ENCODE data around the gene CRYL1. TPM values are rescaled to one million over a fixed set of nuclear protein-coding genes. Genes with fewer than 3 reads are reported as not detected.

CRYL1 gene
- total and polyA plus RNA-seq, 2 donors (not counting 1 experiment from before 2014, with no cell fraction given) = 6.5 to 15.1 TPM

DNA sequence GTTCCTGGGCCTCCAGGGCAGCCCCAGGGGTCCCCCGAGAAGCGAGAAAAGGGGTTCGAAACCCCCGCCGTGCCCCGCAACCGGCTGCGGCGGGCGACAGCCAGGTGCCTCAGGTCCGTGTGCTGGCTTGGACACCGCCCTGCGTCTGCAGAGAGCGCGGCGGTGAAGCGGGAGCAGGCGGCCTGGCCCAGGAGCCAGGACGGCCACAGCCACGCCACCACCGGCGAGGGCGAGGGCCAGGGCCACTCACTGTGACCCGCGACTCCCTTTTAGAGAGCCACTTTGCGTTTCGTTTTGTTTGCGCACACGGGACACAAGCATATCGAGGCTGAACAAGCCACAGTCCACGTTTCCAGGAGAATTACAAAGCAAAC lies 110.4 kb downstream of the CRYL1 start:
- intact Hi-C loops (cut with micrococcal nuclease) = no loop called here
- Mint-ChIP-seq H3K4me3 (no peak overlapping the region), H3K27me3 (no peaks in the 10 kb centered on the region), H3K9me3 (ENCODE audit: insufficient read depth) (no peaks in the 10 kb centered on the region), H3K27ac (no peak overlapping the region), H3K4me1 (peaks cover 7% of the 10 kb centered on the region)
- ChIA-PET CTCF (no interaction called here), POLR2A (no interaction called here)
- DNase-seq (no peak), ATAC-seq (ENCODE audit: low read depth) (no peak)
- no peaks in the 10 kb centered on the region for H3K27me3 ChIP-seq (replicated peaks in 1 of 4; ENCODE audit: control extremely low read depth in 1 of 4, control insufficient read depth in 3 of 4, insufficient read depth in 4 of 4, low read length in 3 of 4)
- no peak overlapping the region for H3K27ac ChIP-seq (ENCODE audit: low read length in 2 of 2)
- H3K79me2 ChIP-seq (ENCODE audit: control insufficient read depth, insufficient read depth, low read length) = no peaks in the 10 kb centered on the region
- H3K36me3 ChIP-seq (replicated peaks in 1 of 2; ENCODE audit: control extremely low read depth in 1 of 2, control insufficient read depth in 1 of 2, extremely low read depth in 1 of 2, insufficient read depth in 2 of 2, low read length in 1 of 2) = no peaks in the 10 kb centered on the region
- no peak overlapping the region for H2AFZ ChIP-seq (ENCODE audit: insufficient read depth, low read depth, low read length, poor library complexity, severe bottlenecking)
- no peak overlapping the region for H3K9ac ChIP-seq (ENCODE audit: low read length)
- no peak overlapping the region for H3K4me3 ChIP-seq (ENCODE audit: control extremely low read depth in 1 of 5, extremely low read depth in 1 of 5, insufficient read depth in 1 of 5, low read depth in 2 of 5, low read length in 4 of 5)
- no peaks in the 10 kb centered on the region for H4K20me1 ChIP-seq (ENCODE audit: control insufficient read depth, insufficient read depth, low read length, poor library complexity, severe bottlenecking)
- 87% methylated on average over 31 of the region's 31 CpGs for WGBS (ENCODE audit: insufficient coverage)
- H3K9me3 ChIP-seq (ENCODE audit: control extremely low read depth in 1 of 3, control insufficient read depth in 2 of 3, insufficient read depth in 1 of 3, low read length in 2 of 3) = peaks cover 0 to 21% (median 0%) of the 10 kb centered on the region in 3 donors
- TF ChIP-seq, protein P1, sequence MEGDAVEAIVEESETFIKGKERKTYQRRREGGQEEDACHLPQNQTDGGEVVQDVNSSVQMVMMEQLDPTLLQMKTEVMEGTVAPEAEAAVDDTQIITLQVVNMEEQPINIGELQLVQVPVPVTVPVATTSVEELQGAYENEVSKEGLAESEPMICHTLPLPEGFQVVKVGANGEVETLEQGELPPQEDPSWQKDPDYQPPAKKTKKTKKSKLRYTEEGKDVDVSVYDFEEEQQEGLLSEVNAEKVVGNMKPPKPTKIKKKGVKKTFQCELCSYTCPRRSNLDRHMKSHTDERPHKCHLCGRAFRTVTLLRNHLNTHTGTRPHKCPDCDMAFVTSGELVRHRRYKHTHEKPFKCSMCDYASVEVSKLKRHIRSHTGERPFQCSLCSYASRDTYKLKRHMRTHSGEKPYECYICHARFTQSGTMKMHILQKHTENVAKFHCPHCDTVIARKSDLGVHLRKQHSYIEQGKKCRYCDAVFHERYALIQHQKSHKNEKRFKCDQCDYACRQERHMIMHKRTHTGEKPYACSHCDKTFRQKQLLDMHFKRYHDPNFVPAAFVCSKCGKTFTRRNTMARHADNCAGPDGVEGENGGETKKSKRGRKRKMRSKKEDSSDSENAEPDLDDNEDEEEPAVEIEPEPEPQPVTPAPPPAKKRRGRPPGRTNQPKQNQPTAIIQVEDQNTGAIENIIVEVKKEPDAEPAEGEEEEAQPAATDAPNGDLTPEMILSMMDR (IDR thresholded peaks at IDR 0.05) = no peak
- TF ChIP-seq EZH2 (IDR thresholded peaks at IDR 0.05; ENCODE audit: borderline replicate concordance, insufficient read depth, low read depth, low read length, poor library complexity, severe bottlenecking) = no peak
- peaks cover 7% of the 10 kb centered on the region in 2 donors for H3K4me1 ChIP-seq (ENCODE audit: control insufficient read depth in 2 of 2, insufficient read depth in 2 of 2, low read length in 2 of 2)
- H3K4me2 ChIP-seq (replicated peaks; ENCODE audit: low read depth, low read length, poor library complexity, severe bottlenecking) = no peak overlapping the region

DNA sequence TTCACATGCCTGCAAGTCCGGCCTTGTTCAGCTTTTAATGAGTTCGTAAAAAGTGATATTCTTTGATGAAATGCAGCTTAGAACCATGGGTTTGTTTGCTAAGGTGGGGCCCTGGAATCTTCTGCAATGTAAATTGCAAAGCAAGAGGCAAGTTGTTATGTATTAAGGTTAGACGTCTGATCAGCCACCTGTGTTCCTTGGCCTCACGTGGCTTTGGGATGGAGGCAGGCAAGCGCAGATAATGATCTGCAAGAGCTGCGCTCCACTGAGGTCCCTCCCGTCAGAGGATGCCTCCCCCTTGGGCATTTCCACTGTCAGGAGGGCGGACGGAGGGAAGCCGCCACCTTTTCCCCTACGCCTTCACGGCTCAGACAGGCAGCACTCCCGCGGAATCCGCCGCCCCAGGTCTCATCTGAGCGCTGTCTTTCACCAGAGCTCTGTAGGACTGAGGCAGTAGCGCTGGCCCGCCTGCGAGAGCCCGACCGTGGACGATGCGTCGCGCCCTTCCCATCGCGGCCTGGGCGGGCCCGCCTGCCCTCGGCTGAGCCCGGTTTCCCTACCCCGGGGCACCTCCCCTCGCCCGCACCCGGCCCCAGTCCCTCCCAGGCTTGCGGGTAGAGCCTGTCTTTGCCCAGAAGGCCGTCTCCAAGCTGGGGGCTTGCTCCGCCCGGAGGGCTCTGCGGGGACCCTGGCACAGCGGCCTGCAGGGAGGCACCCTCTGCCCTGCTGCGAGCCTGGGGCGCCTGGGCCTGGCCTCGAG lies 110.9 kb downstream of the CRYL1 start:
- WGBS (ENCODE audit: insufficient coverage) = 80% methylated on average over 45 of the region's 45 CpGs
- Histone ChIP-seq H2AFZ (ENCODE audit: insufficient read depth, low read depth, low read length, poor library complexity, severe bottlenecking) (no peak overlapping the region), H3K4me3 (ENCODE audit: control extremely low read depth in 1 of 5, extremely low read depth in 1 of 5, insufficient read depth in 1 of 5, low read depth in 2 of 5, low read length in 4 of 5) (no peak overlapping the region), H3K79me2 (ENCODE audit: control insufficient read depth, insufficient read depth, low read length) (no peaks in the 10 kb centered on the region), H3K9ac (ENCODE audit: low read length) (no peak overlapping the region), H3K4me2 (replicated peaks; ENCODE audit: low read depth, low read length, poor library complexity, severe bottlenecking) (no peak overlapping the region), H4K20me1 (ENCODE audit: control insufficient read depth, insufficient read depth, low read length, poor library complexity, severe bottlenecking) (no peaks in the 10 kb centered on the region), H3K27me3 (replicated peaks in 1 of 4; ENCODE audit: control extremely low read depth in 1 of 4, control insufficient read depth in 3 of 4, insufficient read depth in 4 of 4, low read length in 3 of 4) (no peaks in the 10 kb centered on the region), H3K27ac (ENCODE audit: low read length in 2 of 2) (no peak overlapping the region), H3K4me1 (ENCODE audit: control insufficient read depth in 2 of 2, insufficient read depth in 2 of 2, low read length in 2 of 2) (peaks cover 7% of the 10 kb centered on the region in 2 donors), H3K36me3 (replicated peaks in 1 of 2; ENCODE audit: control extremely low read depth in 1 of 2, control insufficient read depth in 1 of 2, extremely low read depth in 1 of 2, insufficient read depth in 2 of 2, low read length in 1 of 2) (no peaks in the 10 kb centered on the region), H3K9me3 (ENCODE audit: control extremely low read depth in 1 of 3, control insufficient read depth in 2 of 3, insufficient read depth in 1 of 3, low read length in 2 of 3) (peaks cover 0 to 21% (median 0%) of the 10 kb centered on the region in 3 donors)
- H3K4me1 Mint-ChIP-seq = peaks cover 7% of the 10 kb centered on the region
- no peak overlapping the region for H3K4me3 Mint-ChIP-seq
- ATAC-seq (ENCODE audit: low read depth) = no peak
- intact Hi-C loops (cut with micrococcal nuclease) = no loop called here
- no peaks in the 10 kb centered on the region for H3K9me3 Mint-ChIP-seq (ENCODE audit: insufficient read depth)
- no peaks in the 10 kb centered on the region for H3K27me3 Mint-ChIP-seq
- H3K27ac Mint-ChIP-seq = no peak overlapping the region
- TF ChIP-seq, protein P1 (IDR thresholded peaks at IDR 0.05) = no peak
- no peak for TF ChIP-seq EZH2 (IDR thresholded peaks at IDR 0.05; ENCODE audit: borderline replicate concordance, insufficient read depth, low read depth, low read length, poor library complexity, severe bottlenecking)
- DNase-seq = no peak
- CTCF ChIA-PET = no interaction called here
- POLR2A ChIA-PET = interaction anchor here (0.6 kb wide), 1 partner anchor 362 kb away, joined by 8 read pairs; no protein-coding TSS in a partner anchor
